ENCODE measurements around the gene UAP1L1.

UAP1L1 gene

DNA sequence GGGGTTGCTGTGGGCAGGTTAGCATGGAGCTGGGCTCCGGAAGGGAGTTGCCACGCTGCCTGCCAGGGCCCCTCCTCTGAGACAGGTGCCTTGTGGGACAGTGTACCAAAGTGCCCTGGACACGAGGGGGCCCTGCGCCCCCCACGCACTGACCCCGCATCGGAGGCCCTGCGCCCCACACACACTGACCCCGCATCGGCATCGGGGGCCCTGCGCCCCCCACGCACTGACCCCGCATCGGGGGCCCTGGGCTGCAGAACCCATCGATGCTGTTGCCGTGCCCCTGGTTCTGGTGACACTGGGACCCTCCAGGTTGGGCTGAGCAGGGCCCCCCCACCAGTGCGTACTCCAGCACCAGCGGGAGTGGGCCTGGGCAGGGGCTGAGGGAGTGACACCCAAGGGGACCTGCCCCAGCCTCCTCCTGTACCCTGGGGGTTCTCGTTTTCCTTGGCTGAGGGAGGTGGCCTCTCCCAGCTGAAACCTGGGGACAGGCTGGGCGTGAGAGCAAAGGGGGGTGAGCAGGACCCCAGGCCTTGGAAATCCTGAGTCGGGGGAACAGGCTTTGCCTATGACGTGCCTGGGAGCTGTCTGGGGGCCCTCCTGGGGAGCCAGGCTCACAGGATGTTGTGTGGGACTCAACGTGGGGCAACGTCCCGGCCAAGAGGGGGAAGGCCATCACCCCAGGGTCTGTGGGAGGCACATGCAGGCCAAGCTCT, 13.8 kb upstream of the UAP1L1 start:
- TF ChIP-seq SUZ12 (IDR thresholded peaks at IDR 0.05; ENCODE audit: extremely low read depth, insufficient read depth, insufficient read length) (no peak), YY1 (IDR thresholded peaks at IDR 0.05; ENCODE audit: insufficient read depth, insufficient read length) (no peak), ZNF274 (IDR thresholded peaks at IDR 0.05; ENCODE audit: low read depth, low read length) (no peak)
- peaks cover 30% of the 10 kb centered on the region for H3K36me3 ChIP-seq (ENCODE audit: insufficient read depth, insufficient read length, low read length)
- H3K9ac ChIP-seq (ENCODE audit: insufficient read length, low read depth) = peak overlapping the region; percentile 14
- H3K27me3 ChIP-seq (ENCODE audit: insufficient read depth, insufficient read length) = no peaks in the 10 kb centered on the region
- no peak for DNase-seq (ENCODE audit: low read depth, low spot score)
- H3K4me1 ChIP-seq (ENCODE audit: insufficient read depth, insufficient read length) = peaks cover 17% of the 10 kb centered on the region
- H3K9me3 ChIP-seq (ENCODE audit: insufficient read depth, low read length) = no peaks in the 10 kb centered on the region
- H3K4me3 ChIP-seq (ENCODE audit: insufficient read length, low read depth) = no peak overlapping the region

DNA sequence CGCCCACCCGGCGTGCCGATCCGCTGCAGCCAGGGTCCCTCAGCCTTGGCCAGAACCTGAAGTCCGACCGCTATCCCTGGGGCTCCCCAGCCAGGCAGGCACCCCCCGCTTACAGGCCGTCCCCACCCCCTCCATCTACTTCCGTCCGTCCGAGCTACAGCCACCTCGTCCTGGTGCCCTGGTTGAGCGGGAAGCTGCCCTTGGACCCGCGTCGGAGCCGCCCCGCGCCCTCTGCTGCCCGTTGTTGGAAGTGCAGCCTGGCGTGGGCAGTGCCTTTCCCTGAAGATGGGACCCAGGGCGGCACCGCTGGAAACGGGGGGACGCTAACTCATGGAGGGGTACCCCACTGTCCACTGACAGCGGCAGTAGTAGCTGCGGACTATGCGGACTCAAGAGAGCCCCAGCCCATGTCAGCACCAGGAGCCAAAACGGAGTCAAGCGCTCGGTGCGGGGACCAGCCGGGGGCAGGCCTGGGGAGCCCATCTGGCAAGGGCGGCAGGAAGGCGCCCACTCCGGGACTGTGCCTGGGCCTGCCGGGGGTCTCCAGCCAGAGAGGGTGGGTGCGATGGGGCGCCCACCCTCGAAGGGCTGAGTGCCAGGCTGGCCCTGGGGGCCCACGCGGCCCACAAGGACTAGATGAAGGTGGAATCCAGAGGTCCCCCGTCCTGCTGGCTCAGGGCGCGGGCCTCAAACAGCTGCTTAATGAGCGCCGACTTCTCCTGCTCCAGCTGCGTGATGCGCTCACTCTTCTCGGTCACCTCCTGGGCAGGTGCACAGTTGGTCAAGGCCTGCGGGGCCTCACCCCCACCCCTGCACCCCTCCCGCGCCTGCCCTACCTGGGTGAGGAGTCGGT, 13.1 kb upstream of the UAP1L1 start:
- Histone ChIP-seq H3K36me3 (ENCODE audit: insufficient read depth, insufficient read length, low read length) (peaks cover 30% of the 10 kb centered on the region), H3K9ac (ENCODE audit: insufficient read length, low read depth) (peak overlapping the region; percentile 14), H3K9me3 (ENCODE audit: insufficient read depth, low read length) (no peaks in the 10 kb centered on the region), H3K4me1 (ENCODE audit: insufficient read depth, insufficient read length) (peaks cover 21% of the 10 kb centered on the region), H3K4me3 (ENCODE audit: insufficient read length, low read depth) (no peak overlapping the region), H3K27me3 (ENCODE audit: insufficient read depth, insufficient read length) (peaks cover 7% of the 10 kb centered on the region)
- TF ChIP-seq ZNF274 (IDR thresholded peaks at IDR 0.05; ENCODE audit: low read depth, low read length) (no peak), YY1 (IDR thresholded peaks at IDR 0.05; ENCODE audit: insufficient read depth, insufficient read length) (no peak), SUZ12 (IDR thresholded peaks at IDR 0.05; ENCODE audit: extremely low read depth, insufficient read depth, insufficient read length) (no peak)
- no peak for DNase-seq (ENCODE audit: low read depth, low spot score)

- Histone ChIP-seq H3K4me3 (ENCODE audit: insufficient read length, low read depth) (no peak overlapping the region), H3K9ac (ENCODE audit: insufficient read length, low read depth) (no peak overlapping the region), H3K9me3 (ENCODE audit: insufficient read depth, low read length) (no peaks in the 10 kb centered on the region), H3K36me3 (ENCODE audit: insufficient read depth, insufficient read length, low read length) (peaks cover 30% of the 10 kb centered on the region), H3K27me3 (ENCODE audit: insufficient read depth, insufficient read length) (peaks cover 12% of the 10 kb centered on the region), H3K4me1 (ENCODE audit: insufficient read depth, insufficient read length) (peaks cover 25% of the 10 kb centered on the region)
- DNase-seq (ENCODE audit: low read depth, low spot score) = no peak
- TF ChIP-seq ZNF274 (IDR thresholded peaks at IDR 0.05; ENCODE audit: low read depth, low read length) (no peak), YY1 (IDR thresholded peaks at IDR 0.05; ENCODE audit: insufficient read depth, insufficient read length) (no peak), SUZ12 (IDR thresholded peaks at IDR 0.05; ENCODE audit: extremely low read depth, insufficient read depth, insufficient read length) (no peak)
Observed at GRCh38 chr9:137064880-137065164, 12.5 kb upstream of the UAP1L1 start.

DNA sequence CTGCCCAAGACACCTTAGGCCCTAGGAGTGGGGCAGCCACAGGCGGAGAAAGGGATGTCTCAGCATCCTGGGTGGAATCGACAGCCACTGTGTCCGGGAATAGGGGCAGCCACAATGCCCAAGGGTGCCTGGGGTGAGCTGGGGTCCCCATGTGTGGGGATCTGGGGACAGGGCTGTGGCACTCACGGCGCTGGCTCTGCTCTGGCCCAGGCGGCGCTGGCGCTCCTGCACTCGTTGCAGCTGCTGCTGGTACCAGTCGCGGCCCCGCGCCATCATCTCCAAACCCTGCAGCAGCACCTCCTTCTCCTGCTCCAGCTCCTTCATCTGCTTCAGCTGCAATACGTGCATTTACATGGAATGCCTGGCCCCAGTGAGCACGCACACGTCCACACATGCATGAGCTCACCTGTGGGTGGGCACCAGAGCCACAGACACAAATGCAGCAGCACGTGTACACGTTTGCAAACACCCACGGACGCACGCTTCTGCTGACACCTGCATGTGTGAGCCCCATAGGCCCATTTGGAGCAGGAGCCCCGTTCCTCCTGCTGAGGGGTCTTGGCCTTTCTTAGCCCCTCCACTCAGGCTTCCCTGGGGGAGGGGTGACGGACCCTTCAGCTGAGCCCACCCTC, 11.9 kb upstream of the UAP1L1 start:
- no peak for TF ChIP-seq ZNF274 (IDR thresholded peaks at IDR 0.05; ENCODE audit: low read depth, low read length)
- no peak for TF ChIP-seq YY1 (IDR thresholded peaks at IDR 0.05; ENCODE audit: insufficient read depth, insufficient read length)
- no peak for TF ChIP-seq SUZ12 (IDR thresholded peaks at IDR 0.05; ENCODE audit: extremely low read depth, insufficient read depth, insufficient read length)
- peaks cover 30% of the 10 kb centered on the region for H3K36me3 ChIP-seq (ENCODE audit: insufficient read depth, insufficient read length, low read length)

DNA sequence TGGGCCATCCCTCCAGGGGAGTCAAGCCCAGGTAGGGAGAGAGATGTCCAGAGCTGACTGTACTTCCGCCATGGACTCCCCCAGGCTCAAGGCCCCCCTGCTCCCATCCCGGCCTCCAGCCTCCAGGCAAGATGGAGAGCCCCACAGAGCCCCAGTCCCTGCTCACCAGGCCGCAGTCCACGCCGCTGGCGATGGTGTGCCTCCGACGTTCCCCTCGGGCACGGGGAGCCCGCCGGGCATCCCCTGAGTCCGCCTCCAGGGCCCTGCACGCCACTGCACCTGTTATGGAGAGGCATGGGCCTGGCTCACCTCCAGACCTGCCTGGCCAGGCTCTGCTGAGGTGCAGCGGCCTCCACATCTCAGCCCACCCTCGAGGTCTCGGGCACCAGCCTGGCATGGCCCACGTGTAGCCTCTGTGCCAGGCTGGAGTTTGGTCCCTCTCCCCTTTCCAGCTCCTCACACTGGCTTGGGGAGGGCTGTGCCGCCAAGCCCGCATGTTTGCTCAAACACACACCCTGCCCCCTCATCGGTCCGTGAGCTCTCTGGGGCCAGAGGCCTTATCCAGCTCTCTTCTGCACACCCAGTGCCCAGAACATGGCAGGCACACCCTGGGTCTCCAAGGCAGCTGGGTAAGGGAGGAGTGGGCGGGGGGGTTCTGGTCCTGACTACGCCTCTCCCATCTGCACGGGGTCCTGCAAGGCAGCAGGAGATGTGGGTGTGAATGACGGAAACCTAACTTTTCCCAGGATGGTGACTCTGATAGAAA, 11.0 kb upstream of the UAP1L1 start:
- Histone ChIP-seq H3K36me3 (ENCODE audit: insufficient read depth, insufficient read length, low read length) (peaks cover 30% of the 10 kb centered on the region), H3K9ac (ENCODE audit: insufficient read length, low read depth) (no peak overlapping the region), H3K27me3 (ENCODE audit: insufficient read depth, insufficient read length) (peaks cover 12% of the 10 kb centered on the region), H3K4me1 (ENCODE audit: insufficient read depth, insufficient read length) (peaks cover 30% of the 10 kb centered on the region), H3K9me3 (ENCODE audit: insufficient read depth, low read length) (no peaks in the 10 kb centered on the region), H3K4me3 (ENCODE audit: insufficient read length, low read depth) (no peak overlapping the region)
- no peak for DNase-seq (ENCODE audit: low read depth, low spot score)
- no peak for TF ChIP-seq SUZ12 (IDR thresholded peaks at IDR 0.05; ENCODE audit: extremely low read depth, insufficient read depth, insufficient read length)
- no peak for TF ChIP-seq ZNF274 (IDR thresholded peaks at IDR 0.05; ENCODE audit: low read depth, low read length)
- no peak for TF ChIP-seq YY1 (IDR thresholded peaks at IDR 0.05; ENCODE audit: insufficient read depth, insufficient read length)

More for the DNA sequence above, 11.9 kb upstream of the UAP1L1 start:
- Histone ChIP-seq H3K9me3 (ENCODE audit: insufficient read depth, low read length) (no peaks in the 10 kb centered on the region), H3K4me1 (ENCODE audit: insufficient read depth, insufficient read length) (peaks cover 25% of the 10 kb centered on the region), H3K4me3 (ENCODE audit: insufficient read length, low read depth) (no peak overlapping the region), H3K27me3 (ENCODE audit: insufficient read depth, insufficient read length) (peaks cover 12% of the 10 kb centered on the region), H3K9ac (ENCODE audit: insufficient read length, low read depth) (no peak overlapping the region)
- DNase-seq (ENCODE audit: low read depth, low spot score) = no peak

- DNase-seq (ENCODE audit: low read depth, low spot score) = peak; percentile 64
- H3K9ac ChIP-seq (ENCODE audit: insufficient read length, low read depth) = peak overlapping the region; percentile 90
- no peaks in the 10 kb centered on the region for H3K9me3 ChIP-seq (ENCODE audit: insufficient read depth, low read length)
- H3K27me3 ChIP-seq (ENCODE audit: insufficient read depth, insufficient read length) = peaks cover 12% of the 10 kb centered on the region
- H3K4me3 ChIP-seq (ENCODE audit: insufficient read length, low read depth) = peak overlapping the region; percentile 27
- TF ChIP-seq SUZ12 (IDR thresholded peaks at IDR 0.05; ENCODE audit: extremely low read depth, insufficient read depth, insufficient read length) (no peak), YY1 (IDR thresholded peaks at IDR 0.05; ENCODE audit: insufficient read depth, insufficient read length) (no peak), ZNF274 (IDR thresholded peaks at IDR 0.05; ENCODE audit: low read depth, low read length) (no peak)
- peaks cover 33% of the 10 kb centered on the region for H3K4me1 ChIP-seq (ENCODE audit: insufficient read depth, insufficient read length)
- peaks cover 30% of the 10 kb centered on the region for H3K36me3 ChIP-seq (ENCODE audit: insufficient read depth, insufficient read length, low read length)
Observed at GRCh38 chr9:137067860-137068538, 9.3 kb upstream of the UAP1L1 start.

Data from NT2/D1 (cell line).